B cell (primary cell): ENCODE results near the gene HOXD10.

Experiments
- EZH2 ChIP-seq: IDR thresholded peaks from 2 replicates; pipeline ENCODE4 v1.6.1; 2012; ENCODE audit warnings: borderline replicate concordance, low read depth, mild to moderate bottlenecking, moderate library complexity, low read length; ENCODE audit not compliant: insufficient read depth, poor library complexity, severe bottlenecking
- TF ChIP-seq, protein P1 (sequence below): fragments of 200-600 bp; IDR thresholded peaks from one replicate; pipeline ENCODE4 v1.8.0; 2022; ENCODE audit warnings: antibody characterized with exemption, mild to moderate bottlenecking

DNA sequence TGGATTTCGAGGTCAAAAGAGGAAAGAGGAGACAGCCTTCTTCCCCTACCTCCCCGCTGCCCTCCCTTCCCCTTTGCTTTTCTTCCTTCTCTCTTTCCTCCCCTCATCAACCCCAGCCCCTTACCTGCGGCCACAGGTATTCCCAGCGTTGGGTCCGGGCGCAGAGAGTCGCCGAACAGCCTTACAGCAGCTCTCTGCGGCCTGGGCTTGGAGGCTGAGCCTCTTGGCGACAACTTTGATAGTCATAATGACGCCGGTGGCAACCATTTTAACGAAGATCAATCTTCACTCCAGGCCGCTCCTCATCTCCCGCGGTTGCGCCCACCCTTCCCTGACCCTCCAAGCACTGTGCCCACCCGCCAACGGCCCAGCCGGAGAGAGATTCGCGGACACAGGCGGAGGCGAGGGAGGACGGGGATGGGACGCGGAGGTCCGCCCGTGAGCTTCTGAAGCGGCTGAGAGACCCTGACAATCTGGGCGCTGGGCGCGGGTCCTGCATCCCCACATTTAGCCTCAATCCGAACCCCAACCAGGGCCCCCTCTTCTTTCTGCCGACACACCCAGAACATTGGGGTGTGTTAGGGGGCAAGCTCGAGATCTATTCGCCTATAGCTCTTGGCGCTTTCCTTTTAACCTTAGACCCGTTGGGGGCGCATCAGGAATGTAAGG is 31.3 kb upstream of the HOXD10 start:
- TF ChIP-seq EZH2: no peak
- TF ChIP-seq, protein P1, sequence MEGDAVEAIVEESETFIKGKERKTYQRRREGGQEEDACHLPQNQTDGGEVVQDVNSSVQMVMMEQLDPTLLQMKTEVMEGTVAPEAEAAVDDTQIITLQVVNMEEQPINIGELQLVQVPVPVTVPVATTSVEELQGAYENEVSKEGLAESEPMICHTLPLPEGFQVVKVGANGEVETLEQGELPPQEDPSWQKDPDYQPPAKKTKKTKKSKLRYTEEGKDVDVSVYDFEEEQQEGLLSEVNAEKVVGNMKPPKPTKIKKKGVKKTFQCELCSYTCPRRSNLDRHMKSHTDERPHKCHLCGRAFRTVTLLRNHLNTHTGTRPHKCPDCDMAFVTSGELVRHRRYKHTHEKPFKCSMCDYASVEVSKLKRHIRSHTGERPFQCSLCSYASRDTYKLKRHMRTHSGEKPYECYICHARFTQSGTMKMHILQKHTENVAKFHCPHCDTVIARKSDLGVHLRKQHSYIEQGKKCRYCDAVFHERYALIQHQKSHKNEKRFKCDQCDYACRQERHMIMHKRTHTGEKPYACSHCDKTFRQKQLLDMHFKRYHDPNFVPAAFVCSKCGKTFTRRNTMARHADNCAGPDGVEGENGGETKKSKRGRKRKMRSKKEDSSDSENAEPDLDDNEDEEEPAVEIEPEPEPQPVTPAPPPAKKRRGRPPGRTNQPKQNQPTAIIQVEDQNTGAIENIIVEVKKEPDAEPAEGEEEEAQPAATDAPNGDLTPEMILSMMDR: no peak
